Measurements from ENCODE around the gene ZC3H10. TPM values are rescaled to one million over a fixed set of nuclear protein-coding genes. Genes with fewer than 3 reads are reported as not detected.

The ZC3H10 gene
- total and polyA plus RNA-seq, 2 of the 4 experiments (the other 2 are of a cell fraction): 1.5 to 3.6 TPM

GRCh38 chr12:56118688-56119357 is 757 bp downstream of the ZC3H10 start:
- Histone ChIP-seq H3K4ac (ENCODE audit: low read depth, low read length) (peak overlapping the region; percentile 65), H3K9ac (ENCODE audit: low read depth, low read length) (peak overlapping the region; percentile 59), H3K27me3 (ENCODE audit: control insufficient read depth, insufficient read depth, low read length) (no peaks in the 10 kb centered on the region), H4K5ac (ENCODE audit: low read depth, low read length) (peak overlapping the region; percentile 45), H3K14ac (replicated peaks; ENCODE audit: low read depth, low read length) (peak overlapping the region; percentile 20), H3K79me1 (ENCODE audit: low read depth in 1 of 2, low read length in 2 of 2) (peaks cover 9 to 58% of the 10 kb centered on the region in 2 experiments; a peak in 3 of 4 replicates), H3K23ac (ENCODE audit: low read depth, low read length) (peak overlapping the region; percentile 77), H2AK9ac (replicated peaks; ENCODE audit: low read depth, low read length, poor library complexity) (peak overlapping the region; percentile 78), H2BK5ac (ENCODE audit: low read depth, low read length, poor library complexity, severe bottlenecking) (peak overlapping the region; percentile 58), H4K91ac (ENCODE audit: insufficient read depth, low read depth, low read length) (peak overlapping the region; percentile 26; the same call in 1 of the 2 replicates), H3K36me3 (ENCODE audit: control insufficient read depth, insufficient read depth, low read length) (peaks cover 16% of the 10 kb centered on the region), H2BK120ac (ENCODE audit: low read depth, low read length) (0 out of 2 replicates have a peak overlapping the region, but pooled peaks have one; percentile 3), H2BK15ac (ENCODE audit: low read depth, low read length) (no peak overlapping the region), H3K4me1 (ENCODE audit: control insufficient read depth, insufficient read depth, low read length) (peaks cover 7% of the 10 kb centered on the region), H3K4me3 (ENCODE audit: insufficient read depth, low read depth, low read length) (peak overlapping the region; percentile 56), H4K20me1 (ENCODE audit: insufficient read depth, low read length) (peaks cover 7% of the 10 kb centered on the region), H4K8ac (ENCODE audit: low read depth in 2 of 2, low read length in 2 of 2) (peak overlapping the region; percentile 12 to 85), H3K27ac (ENCODE audit: insufficient read depth, low read length) (peak overlapping the region; percentile 50), H2AK5ac (ENCODE audit: low read depth, low read length) (peak overlapping the region; percentile 76), H3K4me2 (ENCODE audit: low read depth, low read length) (peak overlapping the region; percentile 99), H3K9me3 (ENCODE audit: control insufficient read depth, insufficient read depth, low read length) (no peaks in the 10 kb centered on the region), H3K9me1 (ENCODE audit: insufficient read depth, low read length) (no peaks in the 10 kb centered on the region), H2AFZ (replicated peaks; ENCODE audit: low read length, poor library complexity) (peak overlapping the region; percentile 85), H3K18ac (ENCODE audit: low read depth, low read length) (0 out of 2 replicates have a peak overlapping the region, but pooled peaks have one; percentile 14), H2BK20ac (ENCODE audit: low read depth, low read length) (no peak overlapping the region), H3K56ac (ENCODE audit: extremely low read depth, insufficient read depth, low read length) (peak overlapping the region; percentile 13; the same call in 1 of the 2 replicates)
- POLR2A ChIA-PET (ENCODE audit: unreplicated experiment): interaction anchor here (0.5 to 1.5 kb wide), 7 partner anchors 9 to 1201 kb away, joined by 3 to 8 read pairs (median 3); partner anchors contain the start of genes ESYT1 and SMARCC2
- in situ Hi-C loops (cut with MboI; ENCODE audit: low sequenced_read_pairs): no loop called here
- CTCF ChIA-PET: interaction anchor here (0.7 to 3.9 kb wide), 4 partner anchors 9 to 72 kb away, joined by 3 to 27 read pairs (median 4); partner anchors contain the start of genes ESYT1 and SMARCC2
- 5% methylated on average over 6 of the region's 13 CpGs; no CpG with 5 or more reads in 1 of the 2 experiments for WGBS, 2 experiments (ENCODE audit: extremely low coverage in 2 of 2, insufficient read length in 1 of 2)
- DNase-seq: no peak
- dilution Hi-C loops (cut with HindIII; ENCODE audit: low sequenced_read_pairs, unreplicated experiment): no loop called here
- intact Hi-C loops (cut with micrococcal nuclease): loop anchor here (1.0 to 2.0 kb wide), 6 partner anchors 40 to 140 kb away; partner anchors contain the start of genes ANKRD52, MYL6, NABP2 and SMARCC2
- no TSS peak for BruUV-seq (replicated peaks)
- peak; percentile 0; the same call in 1 of the 2 replicates for ATAC-seq (ENCODE audit: low read depth)
- no peak for TF ChIP-seq CEBPB (IDR thresholded peaks at IDR 0.05; ENCODE audit: low read depth, low read length)
- no peak for TF ChIP-seq RAD21 (IDR thresholded peaks at IDR 0.05; ENCODE audit: low read length)
- no peak for TF ChIP-seq ELK1 (IDR thresholded peaks at IDR 0.05; ENCODE audit: borderline replicate concordance, low read depth, low read length)
- TF ChIP-seq RFX5 (IDR thresholded peaks at IDR 0.05; ENCODE audit: low read depth, low read length): no peak
- TF ChIP-seq MAZ (IDR thresholded peaks at IDR 0.05; ENCODE audit: borderline replicate concordance, low read depth, low read length): no peak
- no peak for TF ChIP-seq NFE2L2 (IDR thresholded peaks at IDR 0.05; ENCODE audit: low read depth, low read length)
- no peak for TF ChIP-seq FOS (IDR thresholded peaks at IDR 0.05; ENCODE audit: low read depth, low read length)
- TF ChIP-seq SMC3 (IDR thresholded peaks at IDR 0.05; ENCODE audit: low read depth, low read length): no peak
- no peak for TF ChIP-seq RCOR1 (IDR thresholded peaks at IDR 0.05; ENCODE audit: insufficient replicate concordance, low read length)
- no peak for TF ChIP-seq MXI1 (IDR thresholded peaks at IDR 0.05; ENCODE audit: borderline replicate concordance, low read depth, low read length)
- no peak for TF ChIP-seq CTCF (conservative IDR thresholded peaks at IDR 0.05; ENCODE audit: low read depth, low read length)
- TF ChIP-seq MAFK (IDR thresholded peaks at IDR 0.05; ENCODE audit: low read depth, low read length): no peak
- TF ChIP-seq POLR2A (IDR thresholded peaks at IDR 0.05; ENCODE audit: low read depth, low read length): no peak
- no peak for TF ChIP-seq USF2 (IDR thresholded peaks at IDR 0.05; ENCODE audit: low read depth, low read length)

Data from IMR-90 (cell line).